Fibroblast of skin of scalp (primary cell): ENCODE data around the gene ARMCX2. TPM values are rescaled to one million over a fixed set of nuclear protein-coding genes. Genes with fewer than 3 reads are reported as not detected.
"Not testable (repeated sequence)": the region's sequence is repeated elsewhere in the genome, so short reads cannot be mapped to it uniquely, and the experiment has no call there.

Experiments
- DNase-seq: peaks from one replicate; pipeline ENCODE4 v3.0.0-alpha.2; 2013
- polyA plus RNA-seq, 2 experiments: library from polyadenylated mRNA; unstranded; fragments of 120-200 nt; gene quantifications; one replicate each; pipeline ENCODE4 v1.2.1, GENCODE V29; 2013; ENCODE audit not compliant: insufficient read length in 2 of 2

ARMCX2 gene
- 105 TPM for polyA plus RNA-seq (2013, experiment 1 of 2; ENCODE audit: insufficient read length)
- polyA plus RNA-seq (2013, experiment 2 of 2; ENCODE audit: insufficient read length) = 110 TPM

DNA sequence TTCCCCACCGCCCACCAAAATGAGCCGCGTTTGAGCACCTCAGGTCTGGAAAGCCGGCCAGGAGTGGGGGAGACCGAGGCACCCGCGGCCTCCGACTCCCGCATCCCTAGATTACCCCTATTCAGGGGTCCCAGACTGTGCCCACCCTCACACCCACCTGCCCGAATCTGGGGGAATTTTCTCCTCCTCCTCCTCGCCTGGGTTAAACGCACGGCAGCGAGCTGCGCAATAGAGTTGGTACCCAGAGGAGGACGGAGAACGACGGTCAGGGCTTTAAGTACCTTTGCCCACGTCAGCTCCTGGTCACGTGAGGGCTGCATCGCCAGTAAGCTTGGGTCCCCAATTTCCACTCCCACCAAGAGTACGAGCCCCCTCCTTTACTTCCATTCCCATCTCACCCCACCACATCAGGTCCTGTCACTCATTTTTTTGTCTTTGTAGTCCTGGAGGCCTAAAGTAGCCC lies at the start of gene ARMCX2:
Gene ARMCX2, minus strand, starts transcription at position 250 of the 463 bp plus-strand sequence. CDS start 2,262 bp downstream, outside the sequence.
- peak; percentile 81 for DNase-seq

DNA sequence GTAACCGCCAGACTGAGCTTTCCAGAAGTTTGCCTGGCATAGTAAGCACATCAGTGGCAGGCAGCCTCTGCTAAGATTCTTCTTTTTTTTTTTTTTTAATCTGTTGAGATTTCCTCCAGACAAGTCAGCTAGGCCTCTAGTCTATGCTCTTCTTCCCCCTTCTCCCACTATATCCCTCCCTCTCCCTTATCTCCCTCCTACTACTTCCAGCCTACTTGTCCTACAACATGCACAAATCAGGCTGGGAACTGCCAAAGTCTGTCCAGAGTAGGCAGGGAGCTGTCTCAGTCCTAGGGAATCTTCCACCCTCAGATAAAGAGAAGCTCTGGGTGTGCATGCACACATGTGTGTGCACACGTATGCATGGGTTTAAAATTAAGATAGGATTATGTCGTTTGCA lies 49.7 kb upstream of the ARMCX2 start:
- no peak for DNase-seq

DNA sequence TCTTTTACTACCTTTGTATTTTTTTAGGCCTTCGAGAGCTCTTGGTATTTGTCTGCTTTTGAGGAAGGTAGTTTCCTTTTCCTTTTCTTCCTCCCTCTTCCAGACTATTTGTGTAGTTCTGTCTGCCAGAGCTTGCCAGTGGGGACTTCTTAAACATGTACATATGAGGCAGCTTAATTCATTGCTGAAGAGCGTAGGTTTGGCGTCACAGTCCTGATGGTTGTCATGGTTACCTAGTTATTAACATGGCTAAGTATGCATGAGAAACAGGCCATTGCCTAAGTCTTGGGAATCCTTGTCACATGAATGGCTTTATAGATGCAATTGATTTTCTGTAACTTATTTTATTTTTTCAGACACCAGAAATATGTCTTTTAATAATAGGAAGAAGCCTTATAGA lies 48.5 kb upstream of the ARMCX2 start:
- peak; percentile 5 for DNase-seq

DNA sequence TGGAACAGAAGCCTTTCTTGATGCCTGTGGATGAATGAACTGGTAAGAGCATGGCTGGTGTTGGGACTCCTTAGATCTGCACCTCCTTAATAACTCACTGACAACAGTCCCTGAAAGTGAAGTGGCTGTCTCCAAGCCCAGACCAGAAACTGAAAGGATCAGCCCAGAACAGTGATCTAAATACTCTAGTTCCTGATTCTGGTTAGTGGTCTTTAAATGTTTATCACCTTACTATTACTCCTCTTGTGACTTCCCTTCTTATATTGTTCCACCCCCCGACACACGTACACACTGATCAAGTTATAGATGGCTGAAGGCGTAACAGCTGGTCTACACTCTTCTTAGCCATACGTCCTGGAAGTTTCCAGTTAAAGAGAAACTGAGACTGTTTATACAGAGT lies 33.8 kb upstream of the ARMCX2 start:
- no peak for DNase-seq

DNA sequence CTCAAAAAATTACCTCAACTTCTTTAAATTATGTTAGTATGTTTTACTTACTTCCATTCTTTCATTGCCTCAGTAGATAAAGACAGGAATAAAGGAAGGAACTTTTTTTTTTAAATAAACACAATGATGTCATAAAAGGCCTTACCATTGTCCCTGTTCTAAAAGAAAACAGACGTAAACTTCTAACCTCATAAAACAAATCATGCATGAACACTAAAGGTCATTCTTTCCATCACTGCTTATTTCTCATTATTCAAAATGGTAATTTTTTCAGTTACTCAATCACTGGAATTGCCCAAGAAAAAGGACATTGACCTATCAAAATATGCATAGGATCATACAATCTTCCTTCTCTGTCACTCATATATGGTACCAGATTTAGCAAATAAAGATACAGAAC lies 32.2 kb upstream of the ARMCX2 start:
- no peak for DNase-seq

DNA sequence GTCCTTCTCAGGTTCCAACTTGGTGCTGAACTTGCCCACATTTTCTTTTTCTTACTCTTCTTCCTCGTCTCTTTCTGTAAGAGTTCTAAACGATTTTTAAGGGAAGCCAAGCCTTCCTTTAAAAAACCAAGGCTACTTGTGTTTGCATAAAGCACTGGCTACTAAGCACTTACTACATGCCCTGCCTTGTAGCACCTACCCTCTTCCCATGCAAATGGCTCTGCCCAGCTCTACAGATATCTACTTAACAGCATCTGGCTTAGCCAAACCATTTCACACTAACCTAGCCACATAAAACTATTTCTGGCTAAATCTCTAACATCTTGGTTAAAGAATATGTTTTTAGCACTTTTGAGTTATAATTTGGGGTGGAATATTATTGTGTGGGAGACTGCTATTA lies 26.9 kb upstream of the ARMCX2 start:
- DNase-seq = no peak

DNA sequence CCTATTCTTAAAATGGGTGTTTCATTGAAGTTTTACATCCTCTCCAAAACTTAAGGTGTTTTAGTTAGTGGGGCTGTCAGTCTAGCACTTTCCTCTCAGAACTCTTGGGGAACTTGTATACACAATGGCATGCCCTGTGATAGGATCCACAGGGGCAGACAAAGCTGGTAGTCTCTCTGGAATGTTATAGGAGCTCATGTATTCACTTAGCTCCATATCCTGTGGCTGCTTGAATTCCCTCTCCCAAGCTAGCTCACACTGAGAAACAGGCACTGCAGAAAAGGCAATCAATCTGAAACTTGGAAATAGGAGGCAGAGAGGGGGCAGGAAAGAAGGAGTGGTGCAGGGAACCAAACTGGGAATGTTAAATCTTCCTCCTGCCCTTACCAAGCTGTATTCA lies 26.3 kb upstream of the ARMCX2 start:
- peak; percentile 45 for DNase-seq

DNA sequence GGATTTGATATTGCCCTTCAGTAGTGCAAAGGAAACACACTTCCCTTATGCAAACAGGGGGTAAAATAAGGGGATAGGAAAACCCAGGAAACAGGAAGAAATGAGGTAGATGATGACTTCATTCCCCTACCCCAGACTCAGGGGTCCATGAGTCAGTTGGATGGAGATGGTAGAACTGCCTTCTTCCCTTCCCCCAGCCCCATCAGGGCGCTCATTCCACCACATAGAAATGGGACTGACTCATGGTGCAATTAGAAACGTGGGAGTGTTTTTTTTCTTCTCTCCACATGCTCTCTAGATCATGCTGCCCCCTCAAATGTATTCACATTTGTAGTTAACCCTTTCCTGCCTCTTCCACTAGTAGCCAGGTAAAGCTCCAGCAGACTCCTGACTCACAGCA lies 23.1 kb upstream of the ARMCX2 start:
- peak; percentile 79 for DNase-seq

DNA sequence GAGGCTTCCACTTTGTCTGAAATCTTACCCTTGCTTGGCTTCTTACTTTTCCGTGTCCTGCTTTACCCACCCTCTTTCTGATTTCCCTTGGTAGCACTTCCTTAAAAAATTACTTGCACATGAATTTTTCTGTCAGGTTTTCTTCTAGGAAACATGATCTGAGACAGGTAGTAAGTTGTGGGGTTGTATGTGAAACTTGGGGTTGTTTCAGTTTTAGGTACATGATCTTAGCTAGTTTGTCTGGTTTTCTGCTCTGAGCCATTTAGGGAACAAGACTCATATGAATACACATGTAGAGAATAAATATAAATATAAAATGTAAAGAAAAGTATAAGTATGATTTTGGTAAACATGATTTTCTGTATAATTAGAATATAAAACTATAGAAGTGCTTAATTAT lies 17.4 kb upstream of the ARMCX2 start:
- no peak for DNase-seq

DNA sequence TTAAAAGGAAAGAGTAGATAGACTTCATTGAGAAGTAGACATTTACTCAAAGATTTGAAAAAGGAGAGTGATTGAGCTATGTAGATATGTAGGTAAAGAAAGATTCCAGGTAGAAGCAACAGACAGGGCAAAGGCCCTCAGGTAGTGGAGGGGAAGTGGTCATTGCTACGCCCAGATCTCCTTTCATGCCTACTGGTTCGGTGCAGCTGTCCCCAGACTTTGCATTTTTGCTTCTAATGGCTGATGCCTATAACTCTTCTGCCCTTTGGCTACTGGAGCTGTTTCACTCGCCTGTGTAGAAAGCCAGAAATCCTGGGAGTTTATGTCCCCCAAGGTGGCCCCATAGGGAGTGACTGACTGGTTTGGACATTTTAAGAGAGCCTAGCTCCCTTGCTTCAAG lies 16.9 kb upstream of the ARMCX2 start:
- no peak for DNase-seq

DNA sequence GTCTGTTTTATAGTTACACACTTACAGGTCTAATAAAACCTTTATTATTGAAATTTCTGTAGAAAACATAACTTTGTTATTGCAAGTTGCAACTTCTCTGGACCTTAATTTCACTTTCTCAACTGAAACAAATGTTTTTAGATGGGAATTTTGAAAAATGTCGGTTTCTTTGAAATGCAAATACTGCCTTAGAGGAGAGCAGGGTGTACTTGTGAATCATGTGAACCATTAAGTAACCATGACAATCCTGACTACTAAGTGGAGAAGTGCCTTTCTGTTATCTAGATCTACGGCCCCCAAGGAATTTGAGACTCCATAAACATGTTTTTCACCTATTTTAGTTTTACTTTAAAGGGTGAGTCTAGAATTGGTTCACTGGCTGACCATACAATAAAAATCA lies 8.5 kb upstream of the ARMCX2 start:
- no peak for DNase-seq

DNA sequence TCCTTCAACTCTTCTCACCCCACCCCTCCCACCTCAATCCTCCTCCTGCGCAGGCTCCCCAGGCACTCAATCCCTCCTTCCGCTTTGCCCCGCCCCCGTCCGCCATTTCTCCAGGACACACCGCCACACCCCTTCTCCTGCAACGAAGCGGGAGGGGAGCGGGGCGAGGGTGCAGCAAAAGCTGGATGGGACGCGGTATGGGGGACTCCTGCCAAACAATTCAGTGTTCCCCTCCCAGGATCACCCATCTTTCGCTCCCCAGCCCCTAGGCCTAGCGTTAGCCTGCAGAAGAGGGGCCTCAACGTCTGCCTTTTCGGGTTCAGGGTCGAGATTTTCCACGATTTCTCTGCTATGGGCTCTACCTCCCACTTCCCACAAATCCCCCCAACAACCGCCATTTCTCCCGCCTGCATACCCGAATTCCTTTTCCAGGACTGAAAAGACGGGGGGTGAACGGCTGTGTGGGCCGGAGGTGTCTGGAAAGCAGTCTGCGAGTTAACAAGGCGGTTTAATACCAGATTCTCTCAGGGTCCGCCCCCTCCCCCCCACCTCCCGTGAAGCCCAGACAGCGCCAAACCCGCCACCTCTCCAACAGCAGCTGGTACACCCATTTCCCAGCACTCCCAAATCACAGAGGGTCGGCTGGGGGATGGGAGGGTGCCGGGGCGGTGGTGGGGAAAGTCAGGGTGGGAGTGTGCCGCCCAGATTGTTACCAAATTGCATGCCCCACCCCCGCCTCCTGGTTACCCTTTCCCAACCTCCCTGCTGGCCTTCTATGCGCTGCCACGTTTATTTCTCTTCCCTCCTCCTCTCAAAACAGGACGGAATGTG lies 774 bp downstream of the ARMCX2 start:
- peak; percentile 64 for DNase-seq

DNA sequence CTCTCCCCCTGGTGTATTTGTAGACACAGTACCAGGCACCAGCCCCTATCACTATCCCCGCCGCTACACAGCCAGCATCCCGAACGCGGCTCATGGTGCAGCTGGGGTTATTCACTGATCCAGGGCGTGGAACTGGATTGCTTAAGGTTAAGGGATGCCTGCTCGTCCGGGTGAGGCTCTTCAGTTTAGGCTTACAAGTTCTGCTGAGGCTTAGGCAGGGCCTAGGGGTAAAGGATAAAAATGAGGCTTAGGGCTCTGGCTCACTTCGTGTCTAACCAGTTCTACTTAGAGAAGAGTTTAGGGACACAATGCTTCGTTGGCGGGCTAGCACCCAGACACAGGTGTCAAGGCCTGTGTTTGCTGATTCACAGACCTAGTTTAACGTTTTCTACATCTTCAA lies 2.2 kb downstream of the ARMCX2 start:
- DNase-seq = no peak

DNA sequence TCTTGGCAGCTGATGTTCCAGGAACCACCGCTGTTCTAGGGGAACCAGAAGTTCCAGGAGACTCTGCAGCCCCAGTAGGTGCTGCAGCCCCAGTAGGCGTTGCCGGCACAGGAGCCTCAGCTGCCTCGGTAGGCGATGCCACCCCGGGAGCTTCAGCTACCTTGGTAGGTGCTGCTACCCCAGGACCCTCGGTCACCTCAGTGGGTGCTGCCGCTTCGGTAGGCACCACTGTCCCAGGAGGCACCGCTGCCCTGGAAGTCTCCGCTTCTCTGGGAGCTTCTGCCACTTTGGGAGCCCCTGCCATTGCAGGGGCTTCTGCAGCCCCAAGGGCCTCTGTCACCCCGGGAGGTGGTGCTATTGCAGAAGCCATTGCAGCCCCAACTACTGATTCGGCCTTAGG lies 2.8 kb downstream of the ARMCX2 start:
- no peak for DNase-seq

DNA sequence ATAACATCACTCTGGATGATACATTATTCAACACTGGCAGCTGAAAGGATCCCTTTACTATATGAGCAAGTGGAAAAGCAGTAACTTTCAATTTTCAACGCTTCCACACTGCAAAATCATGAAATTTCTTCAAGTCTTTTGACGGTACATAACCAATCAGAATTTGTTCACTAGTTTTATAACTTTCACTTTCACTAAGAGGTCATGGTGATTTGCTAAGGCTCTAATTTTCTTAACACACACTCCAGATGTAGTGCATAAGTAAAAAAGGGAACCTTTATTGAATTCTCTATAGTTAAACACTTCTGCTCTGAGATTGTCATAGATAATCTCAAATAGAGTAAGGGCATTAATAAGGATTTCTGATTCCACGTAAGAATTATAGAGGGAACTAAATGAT lies 4.1 kb downstream of the ARMCX2 start:
- DNase-seq = no peak

DNA sequence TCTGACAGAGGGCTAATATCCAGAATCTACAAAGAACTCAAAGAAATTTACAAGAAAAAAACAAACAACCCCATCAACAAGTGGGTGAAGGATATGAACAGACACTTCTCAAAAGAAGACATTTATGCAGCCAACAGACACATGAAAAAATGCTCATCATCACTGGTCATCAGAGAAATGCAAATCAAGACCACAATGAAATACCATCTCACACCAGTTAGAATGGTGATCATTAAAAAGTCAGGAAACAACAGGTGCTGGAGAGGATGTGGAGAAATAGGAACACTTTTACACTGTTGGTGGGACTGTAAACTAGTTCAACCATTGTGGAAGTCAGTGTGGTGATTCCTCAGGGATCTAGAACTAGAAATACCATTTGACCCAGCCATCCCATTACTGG lies 11.9 kb downstream of the ARMCX2 start:
- DNase-seq = not testable (repeated sequence)

DNA sequence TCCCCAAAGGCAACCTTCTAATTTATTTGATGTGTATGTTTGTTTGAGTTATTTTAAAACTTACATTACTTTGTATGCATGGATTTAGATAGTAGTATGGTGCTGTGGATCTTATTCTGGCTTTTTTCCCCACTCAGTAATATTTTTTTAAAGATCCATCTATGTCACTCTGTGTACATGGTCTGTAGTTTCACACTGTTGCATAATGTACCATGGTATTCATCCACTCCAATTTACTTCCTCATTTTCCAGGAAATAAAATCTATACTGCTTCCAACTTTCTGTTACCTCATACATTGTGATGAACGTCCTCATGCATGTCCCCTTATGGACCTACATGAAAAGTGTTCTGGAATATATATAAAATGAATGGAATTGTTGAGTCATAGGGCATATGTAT lies 17.6 kb downstream of the ARMCX2 start:
- peak; percentile 4 for DNase-seq

DNA sequence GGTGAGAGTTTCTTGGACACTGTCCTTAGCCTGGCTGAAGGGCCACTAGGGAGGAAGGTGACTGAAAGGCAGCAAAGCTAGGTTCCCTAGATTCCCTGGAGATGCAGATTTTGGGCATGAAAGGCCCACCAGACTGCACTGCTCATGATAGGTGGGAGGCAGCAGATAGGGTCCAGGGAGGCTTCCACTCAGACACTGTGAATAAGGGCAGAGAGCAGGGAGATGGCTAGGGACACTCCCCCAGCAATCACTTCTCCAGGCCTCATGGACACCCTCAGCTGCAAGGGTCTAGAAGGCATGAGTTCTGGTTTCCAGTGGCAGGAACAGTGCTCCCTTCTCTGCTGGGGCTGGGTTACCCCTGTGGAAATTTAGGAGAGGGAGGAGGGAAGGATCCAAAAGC lies 20.1 kb downstream of the ARMCX2 start:
- no peak for DNase-seq

DNA sequence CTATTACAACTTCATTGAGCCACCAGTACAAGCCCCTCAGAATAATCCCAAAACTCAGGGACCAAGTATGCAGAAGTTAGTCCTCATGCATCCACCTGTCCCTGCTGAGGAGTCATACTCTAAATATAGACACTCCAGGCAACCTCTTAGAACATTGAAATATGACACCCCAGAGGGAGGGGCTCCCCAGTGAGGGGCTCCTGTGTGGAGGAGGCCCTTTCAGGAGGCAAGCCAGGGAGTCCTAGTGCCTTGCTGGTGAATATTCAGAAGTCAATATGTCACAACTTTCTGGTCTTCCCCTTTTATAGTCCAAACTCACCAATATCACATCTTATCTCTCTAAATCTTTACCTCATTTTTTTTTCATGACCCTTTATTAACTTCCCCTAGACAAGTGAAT lies 40.3 kb downstream of the ARMCX2 start:
- DNase-seq = peak; percentile 10

DNA sequence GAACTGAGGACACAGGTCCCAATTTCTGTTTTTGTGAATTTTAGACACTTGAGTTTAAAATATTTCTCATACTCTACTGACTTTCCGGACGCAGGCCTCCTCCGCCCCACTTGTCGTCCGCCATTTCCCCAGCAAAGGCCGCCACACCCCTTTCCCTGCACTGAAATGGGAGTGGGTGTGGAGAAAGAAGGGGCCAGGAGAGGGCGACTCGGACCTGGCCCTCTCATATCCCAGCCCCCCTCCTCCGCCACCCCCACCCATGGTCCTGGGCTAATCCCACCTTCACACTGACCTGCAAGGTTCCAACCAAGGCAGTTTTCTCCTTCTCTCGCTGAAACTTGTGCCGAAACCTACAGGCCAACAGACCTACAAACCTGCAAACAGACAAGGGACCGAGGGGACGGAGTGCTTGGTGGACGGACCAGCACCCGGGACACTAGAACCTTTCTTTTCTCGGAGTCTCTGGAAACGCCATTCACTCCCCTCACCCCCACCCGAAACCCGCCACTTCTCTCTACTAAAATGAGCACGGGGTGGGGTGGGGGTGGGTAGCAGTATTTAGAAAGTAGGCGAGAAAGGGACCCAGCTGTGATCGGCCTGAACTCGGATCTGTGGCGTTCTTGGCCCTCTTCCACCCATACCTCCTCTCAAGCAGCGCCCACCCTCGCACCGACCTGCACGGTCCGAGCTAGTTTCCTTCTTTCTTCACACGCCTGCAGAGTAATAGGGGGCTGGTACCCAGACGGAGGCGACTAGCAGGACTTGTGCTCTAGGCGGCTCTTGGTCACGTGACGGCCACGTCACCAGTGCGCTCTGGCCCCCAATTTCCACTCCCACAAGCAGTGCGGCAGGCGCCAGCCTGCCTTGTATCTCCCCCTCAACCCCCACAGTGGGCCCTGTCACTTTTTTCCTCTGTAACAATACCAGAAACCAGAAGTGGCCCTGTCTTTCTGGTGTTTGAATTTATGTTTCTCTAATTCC lies 42.1 kb downstream of the ARMCX2 start, which contains the start of gene ARMCX6:
Gene ARMCX6, minus strand, starts transcription at position 790 of the 981 bp plus-strand sequence. CDS start 1,380 bp downstream, outside the sequence.
- DNase-seq = peak; percentile 81

DNA sequence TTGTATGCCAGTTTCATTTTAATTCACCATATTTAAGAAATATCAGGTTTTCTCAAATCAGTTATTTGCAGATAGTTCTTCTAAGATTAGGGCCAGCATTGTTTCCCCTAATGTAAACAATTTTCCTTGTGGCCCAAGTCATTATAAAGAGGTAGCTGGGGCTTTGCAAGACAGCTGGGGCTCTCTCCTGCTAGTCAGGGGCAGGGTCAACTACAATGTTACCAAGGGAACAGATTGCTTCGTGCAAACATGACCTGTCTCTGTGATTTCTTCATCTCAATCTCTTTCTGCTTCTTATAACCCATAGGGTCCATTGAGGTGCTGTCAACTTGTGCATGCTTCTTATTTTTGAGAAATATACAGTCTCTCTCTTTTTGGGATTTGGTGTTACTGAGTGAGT lies 53.9 kb downstream of the ARMCX2 start:
- DNase-seq = no peak
